Hepatocyte (in vitro differentiated cells): ENCODE data around the gene OPTC. TPM values are rescaled to one million over a fixed set of nuclear protein-coding genes. Genes with fewer than 3 reads are reported as not detected.

ENCODE experiments used
- DNase-seq: peaks from one replicate; pipeline ENCODE4 v3.0.0-alpha.2; 2016; ENCODE audit warnings: low spot score
- H2AFZ ChIP-seq: fragments of 200-600 bp; sonication (generic); 2 replicates; pipeline ENCODE4 v1.6.0; 2016; ENCODE audit warnings: antibody characterized with exemption, mild to moderate bottlenecking
- H3K27ac ChIP-seq: fragments of 200-600 bp; sonication (generic); 2 replicates; pipeline ENCODE4 v1.5.1; 2016; ENCODE audit warnings: mild to moderate bottlenecking
- H3K27me3 ChIP-seq: fragments of 200-600 bp; sonication (generic); 2 replicates; pipeline ENCODE4 v1.6.1; 2016
- H3K36me3 ChIP-seq: fragments of 200-600 bp; sonication (generic); replicated peaks from 2 replicates; pipeline ENCODE4 v1.5.1; 2016; ENCODE audit warnings: low read depth; ENCODE audit not compliant: insufficient read depth
- H3K4me1 ChIP-seq: fragments of 200-600 bp; sonication (generic); 2 replicates; pipeline ENCODE4 v1.5.1; 2016; ENCODE audit warnings: mild to moderate bottlenecking, moderate library complexity; ENCODE audit not compliant: insufficient read depth
- H3K4me2 ChIP-seq: fragments of 200-600 bp; sonication (generic); 2 replicates; pipeline ENCODE4 v1.6.0; 2016
- H3K4me3 ChIP-seq: fragments of 200-600 bp; sonication (generic); 2 replicates; pipeline ENCODE4 v1.5.1; 2016; ENCODE audit warnings: mild to moderate bottlenecking
- H3K79me2 ChIP-seq: fragments of 200-600 bp; sonication (generic); 2 replicates; pipeline ENCODE4 v1.6.0; 2017; ENCODE audit warnings: mild to moderate bottlenecking
- H3K9me2 ChIP-seq: fragments of 200-600 bp; sonication (generic); replicated peaks from 2 replicates; pipeline ENCODE4 v1.6.0; 2017; ENCODE audit warnings: mild to moderate bottlenecking; ENCODE audit not compliant: insufficient read depth
- H3K9me3 ChIP-seq: fragments of 200-600 bp; sonication (generic); 2 replicates; pipeline ENCODE4 v1.5.1; 2016; ENCODE audit warnings: low read depth, mild to moderate bottlenecking
- H4K20me1 ChIP-seq: fragments of 200-600 bp; sonication (generic); 2 replicates; pipeline ENCODE4 v1.6.0; 2016; ENCODE audit warnings: mild to moderate bottlenecking; ENCODE audit not compliant: insufficient read depth, poor library complexity, severe bottlenecking
- EZH2 ChIP-seq: fragments of 200-600 bp; sonication (generic); IDR thresholded peaks from 2 replicates; pipeline ENCODE4 v1.6.1; 2016; ENCODE audit warnings: antibody characterized with exemption, mild to moderate bottlenecking, borderline replicate concordance
- EZH2phosphoT487 ChIP-seq: fragments of 200-600 bp; sonication (generic); IDR thresholded peaks from one replicate; pipeline ENCODE4 v1.6.1; 2018; ENCODE audit warnings: antibody characterized with exemption, mild to moderate bottlenecking, low read depth, moderate library complexity; ENCODE audit not compliant: unreplicated experiment, severe bottlenecking
- WGBS: methylation state at CpG from one replicate; pipeline ENCODE4 v1.1.6; 2016; ENCODE audit warnings: low lambda C conversion rate; ENCODE audit errors: missing lambda C conversion rate; 5-methylcytosine and 5-hydroxymethylcytosine counted together
- polyA plus RNA-seq: library from polyadenylated mRNA; unstranded; fragments of >200 nt; fragmentation: Nextera tagmentation; extraction: Ambion mirVana; gene quantifications from 2 replicates; pipeline ENCODE4 v1.2.1, GENCODE V29; 2016
- total RNA-seq: library from RNA; depleted of rRNA; stranded (reverse); fragments of >200 nt; gene quantifications from 2 replicates; pipeline ENCODE4 v1.2.3, GENCODE V29; 2014
- TF ChIP-seq, protein P1 (sequence below): fragments of 200-600 bp; sonication (generic); IDR thresholded peaks from 2 replicates; pipeline ENCODE4 v1.5.1; 2016; ENCODE audit warnings: antibody characterized with exemption, mild to moderate bottlenecking; ENCODE audit not compliant: poor library complexity

OPTC gene
- total and polyA plus RNA-seq, 2 experiments from 2014 or later = 0.28 TPM; not detected in 1

DNA sequence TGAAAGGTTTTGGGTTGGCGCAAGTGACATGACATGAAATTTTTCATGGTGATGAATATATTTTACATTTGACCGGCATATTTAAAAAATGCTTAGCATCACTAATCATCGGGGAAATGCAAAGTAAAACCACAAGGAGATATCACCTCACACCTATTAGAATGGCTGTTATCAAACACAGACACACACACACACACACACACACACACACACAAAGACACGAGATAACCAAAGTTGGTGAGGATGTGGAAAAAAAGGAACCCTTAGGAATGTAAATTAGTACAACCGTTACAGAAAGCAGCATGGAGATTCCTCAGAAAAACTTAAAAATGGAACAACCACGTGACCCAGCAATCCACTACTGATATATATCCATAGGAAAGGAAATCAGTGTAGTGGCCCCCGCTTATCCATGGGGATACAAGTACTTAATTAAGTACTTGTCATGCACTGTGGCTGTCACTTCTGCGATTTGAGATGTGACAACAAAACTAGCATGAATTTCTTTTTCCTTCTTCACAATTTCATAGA is 34.2 kb upstream of the OPTC start:
- no peaks in the 10 kb centered on the region for H4K20me1 ChIP-seq
- H3K79me2 ChIP-seq = no peaks in the 10 kb centered on the region

DNA sequence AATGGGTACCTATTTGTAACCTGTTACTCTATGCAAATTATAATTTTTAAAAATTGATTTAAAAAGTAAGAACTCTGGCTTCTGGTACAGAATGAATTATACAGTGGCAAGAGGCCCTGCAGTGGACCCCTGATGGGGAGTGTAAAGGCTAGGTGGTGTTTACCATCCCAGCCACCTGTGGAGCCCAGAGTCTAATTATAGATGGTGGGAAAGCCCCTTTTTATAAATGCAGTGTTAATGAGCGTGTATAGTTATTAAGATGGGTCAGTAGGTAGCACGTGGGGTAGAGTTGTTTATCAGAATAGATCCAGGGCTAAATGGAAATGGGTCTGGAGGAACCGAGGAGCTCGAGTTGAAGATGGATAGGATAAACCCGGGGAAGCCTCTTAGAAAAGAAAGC is 32.2 kb upstream of the OPTC start:
- H3K4me2 ChIP-seq = no peak overlapping the region
- no peaks in the 10 kb centered on the region for H3K9me2 ChIP-seq
- no peaks in the 10 kb centered on the region for H3K9me3 ChIP-seq
- DNase-seq = no peak
- no peaks in the 10 kb centered on the region for H3K27me3 ChIP-seq
- no peaks in the 10 kb centered on the region for H3K79me2 ChIP-seq
- H3K4me1 ChIP-seq = peaks cover 21% of the 10 kb centered on the region
- H3K4me3 ChIP-seq = no peak overlapping the region
- no peaks in the 10 kb centered on the region for H3K36me3 ChIP-seq
- H2AFZ ChIP-seq = no peak overlapping the region
- no peak overlapping the region for H3K27ac ChIP-seq
- WGBS = 44% methylated on average over 5 of the region's 5 CpGs
- no peaks in the 10 kb centered on the region for H4K20me1 ChIP-seq
- TF ChIP-seq, protein P1, sequence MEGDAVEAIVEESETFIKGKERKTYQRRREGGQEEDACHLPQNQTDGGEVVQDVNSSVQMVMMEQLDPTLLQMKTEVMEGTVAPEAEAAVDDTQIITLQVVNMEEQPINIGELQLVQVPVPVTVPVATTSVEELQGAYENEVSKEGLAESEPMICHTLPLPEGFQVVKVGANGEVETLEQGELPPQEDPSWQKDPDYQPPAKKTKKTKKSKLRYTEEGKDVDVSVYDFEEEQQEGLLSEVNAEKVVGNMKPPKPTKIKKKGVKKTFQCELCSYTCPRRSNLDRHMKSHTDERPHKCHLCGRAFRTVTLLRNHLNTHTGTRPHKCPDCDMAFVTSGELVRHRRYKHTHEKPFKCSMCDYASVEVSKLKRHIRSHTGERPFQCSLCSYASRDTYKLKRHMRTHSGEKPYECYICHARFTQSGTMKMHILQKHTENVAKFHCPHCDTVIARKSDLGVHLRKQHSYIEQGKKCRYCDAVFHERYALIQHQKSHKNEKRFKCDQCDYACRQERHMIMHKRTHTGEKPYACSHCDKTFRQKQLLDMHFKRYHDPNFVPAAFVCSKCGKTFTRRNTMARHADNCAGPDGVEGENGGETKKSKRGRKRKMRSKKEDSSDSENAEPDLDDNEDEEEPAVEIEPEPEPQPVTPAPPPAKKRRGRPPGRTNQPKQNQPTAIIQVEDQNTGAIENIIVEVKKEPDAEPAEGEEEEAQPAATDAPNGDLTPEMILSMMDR = no peak
- TF ChIP-seq EZH2 (no peak), EZH2phosphoT487 (no peak)

More for the DNA sequence above, 34.2 kb upstream of the OPTC start:
- no peak overlapping the region for H3K27ac ChIP-seq
- DNase-seq = no peak
- TF ChIP-seq, protein P1 = no peak
- TF ChIP-seq EZH2 = no peak
- TF ChIP-seq EZH2phosphoT487 = no peak
- H3K4me3 ChIP-seq = no peak overlapping the region
- no peaks in the 10 kb centered on the region for H3K27me3 ChIP-seq
- no peaks in the 10 kb centered on the region for H3K36me3 ChIP-seq
- H3K9me3 ChIP-seq = no peaks in the 10 kb centered on the region
- 62% methylated on average over 8 of the region's 8 CpGs for WGBS
- no peaks in the 10 kb centered on the region for H3K9me2 ChIP-seq
- no peak overlapping the region for H2AFZ ChIP-seq
- no peak overlapping the region for H3K4me2 ChIP-seq
- peaks cover 6% of the 10 kb centered on the region for H3K4me1 ChIP-seq

DNA sequence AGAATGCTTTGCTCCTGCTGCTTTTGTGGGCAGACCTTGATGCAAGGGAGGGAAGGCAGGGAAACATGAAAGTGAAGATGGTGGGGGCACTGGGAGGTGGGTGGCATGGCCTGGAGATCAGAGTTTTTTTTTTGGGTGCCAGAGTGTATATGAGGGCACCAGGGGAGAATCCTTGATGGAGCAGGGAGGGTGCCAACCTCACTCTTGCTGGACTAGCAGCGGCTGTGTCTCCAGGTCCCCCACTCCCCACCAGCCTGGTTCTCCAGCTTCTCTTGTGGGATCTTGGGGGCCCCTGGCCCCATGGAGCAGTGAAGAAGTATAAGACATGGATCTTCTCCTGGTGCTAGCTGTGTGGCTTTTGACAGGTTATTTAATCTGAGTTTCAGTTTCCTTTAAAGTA is 31.8 kb upstream of the OPTC start:
- Histone ChIP-seq H3K27me3 (no peaks in the 10 kb centered on the region), H3K9me2 (no peaks in the 10 kb centered on the region), H4K20me1 (no peaks in the 10 kb centered on the region), H3K4me3 (no peak overlapping the region), H3K27ac (no peak overlapping the region), H3K4me1 (peaks cover 21% of the 10 kb centered on the region), H2AFZ (no peak overlapping the region), H3K79me2 (no peaks in the 10 kb centered on the region), H3K4me2 (no peak overlapping the region), H3K36me3 (no peaks in the 10 kb centered on the region), H3K9me3 (no peaks in the 10 kb centered on the region)
- DNase-seq = no peak
- 86% methylated on average over 1 of the region's 1 CpG for WGBS
- no peak for TF ChIP-seq EZH2
- no peak for TF ChIP-seq EZH2phosphoT487
- TF ChIP-seq, protein P1 = no peak

DNA sequence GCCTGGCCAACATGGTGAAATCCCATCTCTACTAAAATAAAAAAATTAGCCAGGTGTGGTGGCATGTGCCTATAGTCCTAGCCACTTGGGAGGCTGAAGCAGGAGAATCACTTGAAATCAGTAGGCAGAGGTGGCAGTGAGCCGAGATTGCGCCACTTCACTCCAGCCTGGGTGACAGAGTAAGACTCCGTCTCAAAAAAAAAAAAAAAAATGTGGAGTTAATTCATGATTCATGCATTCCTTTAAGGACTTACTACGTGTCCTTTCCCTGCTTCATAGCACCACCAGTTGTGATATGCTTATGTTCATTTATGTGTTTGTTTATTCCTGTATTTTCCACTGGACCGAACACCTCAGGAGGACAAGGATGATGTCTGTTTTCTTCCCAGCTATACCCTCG is 31.1 kb upstream of the OPTC start:
- peaks cover 21% of the 10 kb centered on the region for H3K4me1 ChIP-seq
- H3K27ac ChIP-seq = peak overlapping the region; percentile 68
- DNase-seq = no peak
- H4K20me1 ChIP-seq = no peaks in the 10 kb centered on the region
- no peaks in the 10 kb centered on the region for H3K36me3 ChIP-seq
- no peaks in the 10 kb centered on the region for H3K27me3 ChIP-seq
- no peaks in the 10 kb centered on the region for H3K9me3 ChIP-seq
- WGBS = 83% methylated on average over 6 of the region's 6 CpGs
- no peaks in the 10 kb centered on the region for H3K79me2 ChIP-seq
- TF ChIP-seq, protein P1 = no peak
- no peak for TF ChIP-seq EZH2
- no peak for TF ChIP-seq EZH2phosphoT487
- no peak overlapping the region for H3K4me2 ChIP-seq
- no peaks in the 10 kb centered on the region for H3K9me2 ChIP-seq
- H2AFZ ChIP-seq = no peak overlapping the region
- H3K4me3 ChIP-seq = no peak overlapping the region
